Pancreas (tissue), 10 donors: ENCODE data around the gene NRN1L. TPM values are rescaled to one million over a fixed set of nuclear protein-coding genes. Genes with fewer than 3 reads are reported as not detected.

Experiments used
- ATAC-seq, 4 donors: fragments of 200-7000 bp; cut with Tn5 transposase; one replicate each; pipeline versions ENCODE4 v1.8.0 to v1.9.1; 2020; ENCODE audit warnings: mild to moderate bottlenecking in 4 of 4, moderate library complexity in 4 of 4
- DNase-seq, 6 donors: peaks; one replicate each; pipeline ENCODE4 v3.0.0-alpha.2; 2020
- FAIRE-seq: peaks from 2 replicates; lab custom pipeline; 2012; peaks lifted over from hg19 to GRCh38; lab: Jason Lieb, UNC
- H3K27ac ChIP-seq, 4 donors: fragments of 200-600 bp; sonication (generic); 1 replicate in 3 of 4; 2 replicates in 1 of 4; pipeline versions ENCODE4 v1.5.0 to v1.8.0; 2020
- H3K27me3 ChIP-seq, 4 donors: fragments of 200-600 bp; one replicate each; pipeline ENCODE4 v1.8.0; 2021
- H3K36me3 ChIP-seq, 3 donors: fragments of 200-600 bp; sonication (generic) in 1 of 3; one replicate each; pipeline versions ENCODE4 v1.5.0 to v1.8.0; 2020 to 2021
- H3K4me1 ChIP-seq, 3 donors: fragments of 200-600 bp; one replicate each; pipeline ENCODE4 v1.8.0; 2021
- H3K4me3 ChIP-seq, 4 donors: fragments of 200-600 bp; sonication (generic) in 2 of 4; one replicate each; pipeline versions ENCODE4 v1.5.0 to v1.8.0; 2020 to 2021
- H3K9me3 ChIP-seq, 4 donors: fragments of 200-600 bp; one replicate each; pipeline ENCODE4 v1.8.0; 2021
- WGBS, 2 donors: extraction: QIAGEN DNeasy Blood & Tissue Kit; methylation state at CpG; one replicate each; pipeline ENCODE4 v1.1.7; 2013; 5-methylcytosine and 5-hydroxymethylcytosine counted together
- intact Hi-C, 3 donors: fragments of 100-400 bp; cut with DNase I; formaldehyde crosslinking; loops; one replicate each; pipeline versions ENCODE4 v1.11.1 to v1.14.2; 2022
- polyA plus RNA-seq, 2 donors: library from polyadenylated mRNA; stranded (reverse); fragments of 200-250 nt; gene quantifications; one replicate each; pipeline ENCODE4 v1.2.3, GENCODE V29; 2013
- total RNA-seq, 6 donors: library from RNA; stranded (reverse); fragmentation: NEBNext Ultra II Directional in 4 of 6; extraction: Animal tissue kit (Norgen Biotek cat#: 25700) in 4 of 6; gene quantifications; one replicate each; pipeline versions ENCODE4 v1.2.1 to v1.2.4, GENCODE V29; 2021 to 2023
- TF ChIP-seq, protein P1 (sequence below), 4 donors: fragments of 200-600 bp; sonication (generic) in 3 of 4; IDR thresholded peaks; one replicate each; pipeline versions ENCODE4 v1.5.0 to v1.8.0; 2021; ENCODE audit warnings: antibody characterized with exemption in 4 of 4
- donor health status: healthy with polysubstance abuse.
- donor health status: DM: no; HTN: no; CAD: no; lungs with moderate emphysema.
- donor health status: DM: no; HTN: no; CAD: no.
- donor health status: control.
- donor health status: control.
- donor health status: Bipolar disorder and iron deficiency.
- donor health status: DM: yes; HTN: yes; CAD: no.
- donor health status: DM: no; HTN: no; CAD: no.
- donor health status: DM: no; HTN: no; CAD: no.
- donor health status: DM: yes; HTN: yes; CAD: no.

NRN1L gene
- total and polyA plus RNA-seq, 8 donors: 0.34 to 4.2 (median 0.67) TPM; not detected in 3

DNA sequence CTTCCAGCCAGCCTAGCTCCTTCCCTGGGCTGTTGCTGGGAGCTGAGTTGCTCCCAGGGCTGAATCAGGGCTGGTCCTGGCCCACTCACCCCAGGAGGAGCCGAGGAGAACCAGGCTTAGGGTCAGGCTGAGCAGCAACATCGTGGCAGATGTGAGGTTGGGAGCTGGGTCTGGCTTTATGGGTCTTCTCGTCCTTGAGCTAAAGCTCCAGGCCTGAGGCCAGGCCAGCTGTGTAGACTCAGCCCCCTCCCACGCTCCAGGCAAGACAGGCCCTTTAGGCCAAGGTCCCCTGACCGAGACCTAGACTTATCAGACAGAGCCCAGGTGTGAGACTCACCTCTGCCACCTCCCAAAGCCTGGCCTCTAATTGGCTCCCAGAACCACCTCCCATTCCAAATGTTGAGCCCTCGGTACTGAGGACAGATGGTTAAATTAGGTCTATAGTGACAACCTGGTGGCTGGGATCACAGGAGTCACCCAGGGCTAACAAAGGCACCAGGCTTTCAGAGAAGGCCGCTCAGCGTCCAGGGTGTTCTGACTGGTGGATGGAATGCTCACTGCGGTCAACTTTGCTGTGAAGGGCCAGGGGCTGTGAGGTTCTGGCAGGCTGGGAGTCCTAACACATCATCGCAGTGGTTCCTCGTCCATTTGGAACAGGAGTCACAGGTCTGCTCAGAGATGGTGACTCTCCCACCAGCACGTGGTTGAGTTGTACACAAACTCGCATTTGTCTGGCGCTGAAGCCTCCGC, 47.2 kb downstream of the NRN1L start, which contains the start of gene CTRL:
CTRL (minus strand) TSS at position 151 of the 750 bp plus-strand sequence; CDS start at position 141, 10 bp downstream.
- whole genome bisulfite sequencing, 2 donors: 43 to 50% methylated on average over 15 of the region's 15 CpGs
- Histone ChIP-seq H3K4me1 (peaks cover 0 to 16% (median 8%) of the 10 kb centered on the region in 3 donors), H3K36me3 (peaks cover 0 to 5% (median 0%) of the 10 kb centered on the region in 3 donors), H3K9me3 (no peaks in the 10 kb centered on the region), H3K27me3 (no peaks in the 10 kb centered on the region), H3K27ac (peak within 1 kb of the TSS; percentile 33 to 80 (median 74)), H3K4me3 (peak within 1 kb of the TSS; percentile 31 to 43 (median 43))
- peak in 3 of 4 donors; percentile 12 to 29 (median 26) for ATAC-seq
- FAIRE-seq: no peak
- intact Hi-C loops: loop anchor here in 2 of 3 donors (5.0 to 10.0 kb wide), 4 partner anchors 35 to 407 kb away; partner anchors contain the start of genes NRN1L (in 1 of the 2) and RIPOR1 (in 1 of the 2)
- TF ChIP-seq, protein P1, sequence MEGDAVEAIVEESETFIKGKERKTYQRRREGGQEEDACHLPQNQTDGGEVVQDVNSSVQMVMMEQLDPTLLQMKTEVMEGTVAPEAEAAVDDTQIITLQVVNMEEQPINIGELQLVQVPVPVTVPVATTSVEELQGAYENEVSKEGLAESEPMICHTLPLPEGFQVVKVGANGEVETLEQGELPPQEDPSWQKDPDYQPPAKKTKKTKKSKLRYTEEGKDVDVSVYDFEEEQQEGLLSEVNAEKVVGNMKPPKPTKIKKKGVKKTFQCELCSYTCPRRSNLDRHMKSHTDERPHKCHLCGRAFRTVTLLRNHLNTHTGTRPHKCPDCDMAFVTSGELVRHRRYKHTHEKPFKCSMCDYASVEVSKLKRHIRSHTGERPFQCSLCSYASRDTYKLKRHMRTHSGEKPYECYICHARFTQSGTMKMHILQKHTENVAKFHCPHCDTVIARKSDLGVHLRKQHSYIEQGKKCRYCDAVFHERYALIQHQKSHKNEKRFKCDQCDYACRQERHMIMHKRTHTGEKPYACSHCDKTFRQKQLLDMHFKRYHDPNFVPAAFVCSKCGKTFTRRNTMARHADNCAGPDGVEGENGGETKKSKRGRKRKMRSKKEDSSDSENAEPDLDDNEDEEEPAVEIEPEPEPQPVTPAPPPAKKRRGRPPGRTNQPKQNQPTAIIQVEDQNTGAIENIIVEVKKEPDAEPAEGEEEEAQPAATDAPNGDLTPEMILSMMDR (IDR thresholded peaks at IDR 0.05): peak in 1 of 4 donors; percentile 8
- DNase-seq: peak in 5 of 6 donors; percentile 85 to 93 (median 86)

DNA sequence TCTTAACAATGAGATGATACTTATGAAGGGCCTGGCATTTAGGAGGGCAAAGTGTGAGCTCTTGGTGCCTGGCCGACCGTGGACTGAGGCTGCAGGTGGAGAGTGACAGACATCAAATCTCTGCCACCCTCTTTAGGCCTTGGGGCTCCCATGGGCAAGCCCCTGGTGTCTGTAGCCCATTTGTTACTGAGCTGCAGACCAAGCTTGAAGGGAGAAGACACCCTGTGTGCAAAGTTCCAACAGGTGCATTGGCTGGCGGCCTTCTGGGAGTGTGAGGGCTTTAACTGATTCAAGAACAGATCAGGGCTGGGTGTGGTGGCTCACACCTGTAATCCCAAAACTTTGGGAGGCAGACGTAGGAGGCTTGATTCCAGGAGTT, 47.8 kb downstream of the NRN1L start:
- no peak for FAIRE-seq
- DNase-seq: peak in 1 of 6 donors; percentile 51
- TF ChIP-seq, protein P1 (IDR thresholded peaks at IDR 0.05): no peak
- 47 to 53% methylated on average over 4 of the region's 4 CpGs for WGBS, 2 donors
- Histone ChIP-seq H3K36me3 (peaks cover 0 to 5% (median 0%) of the 10 kb centered on the region in 3 donors), H3K27me3 (no peaks in the 10 kb centered on the region), H3K4me1 (peaks cover 0 to 21% (median 8%) of the 10 kb centered on the region in 3 donors), H3K27ac (peak overlapping the region; percentile 33 to 78 (median 64)), H3K4me3 (no peak overlapping the region), H3K9me3 (no peaks in the 10 kb centered on the region)
- no peak for ATAC-seq
- intact Hi-C loops: loop anchor here in 2 of 3 donors (5.0 to 10.0 kb wide), 4 partner anchors 35 to 408 kb away; partner anchors contain the start of genes NRN1L (in 1 of the 2) and RIPOR1 (in 1 of the 2)

DNA sequence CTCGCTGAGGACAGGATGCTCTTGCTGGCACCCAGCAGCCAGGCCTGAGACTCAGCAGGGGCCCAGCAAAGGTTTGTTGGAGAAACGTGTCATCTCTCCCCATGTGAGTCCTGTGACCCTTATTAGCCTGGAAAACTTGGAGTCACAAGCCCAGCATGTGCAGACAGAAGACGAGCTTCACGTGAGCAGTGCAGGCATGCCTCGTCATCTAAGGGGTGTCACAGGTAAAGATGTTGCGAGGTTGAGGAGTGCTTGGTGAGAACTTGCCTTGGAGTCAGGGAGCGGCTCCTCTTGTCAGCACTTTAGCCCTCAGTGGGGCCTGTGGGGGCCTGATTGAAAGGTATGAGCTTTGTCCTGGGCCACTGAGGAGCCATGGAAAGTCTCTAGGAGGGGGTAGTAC, 49.1 kb downstream of the NRN1L start:
- Histone ChIP-seq H3K4me1 (peaks cover 0 to 23% (median 8%) of the 10 kb centered on the region in 3 donors), H3K27ac (no peak overlapping the region), H3K9me3 (no peaks in the 10 kb centered on the region), H3K27me3 (no peaks in the 10 kb centered on the region), H3K4me3 (peak overlapping the region in 2 of 4 donors; percentile 92 to 94), H3K36me3 (peaks cover 0 to 5% (median 0%) of the 10 kb centered on the region in 3 donors)
- intact Hi-C loops: loop anchor here in 2 of 3 donors (5.0 to 10.0 kb wide), 4 partner anchors 37 to 409 kb away; partner anchors contain the start of genes NRN1L (in 1 of the 2) and RIPOR1 (in 1 of the 2)
- ATAC-seq: no peak
- TF ChIP-seq, protein P1 (IDR thresholded peaks at IDR 0.05): no peak
- DNase-seq: peak in 2 of 6 donors; percentile 27 to 44
- WGBS, 2 donors: 54 to 66% methylated on average over 7 of the region's 7 CpGs
- no peak for FAIRE-seq

DNA sequence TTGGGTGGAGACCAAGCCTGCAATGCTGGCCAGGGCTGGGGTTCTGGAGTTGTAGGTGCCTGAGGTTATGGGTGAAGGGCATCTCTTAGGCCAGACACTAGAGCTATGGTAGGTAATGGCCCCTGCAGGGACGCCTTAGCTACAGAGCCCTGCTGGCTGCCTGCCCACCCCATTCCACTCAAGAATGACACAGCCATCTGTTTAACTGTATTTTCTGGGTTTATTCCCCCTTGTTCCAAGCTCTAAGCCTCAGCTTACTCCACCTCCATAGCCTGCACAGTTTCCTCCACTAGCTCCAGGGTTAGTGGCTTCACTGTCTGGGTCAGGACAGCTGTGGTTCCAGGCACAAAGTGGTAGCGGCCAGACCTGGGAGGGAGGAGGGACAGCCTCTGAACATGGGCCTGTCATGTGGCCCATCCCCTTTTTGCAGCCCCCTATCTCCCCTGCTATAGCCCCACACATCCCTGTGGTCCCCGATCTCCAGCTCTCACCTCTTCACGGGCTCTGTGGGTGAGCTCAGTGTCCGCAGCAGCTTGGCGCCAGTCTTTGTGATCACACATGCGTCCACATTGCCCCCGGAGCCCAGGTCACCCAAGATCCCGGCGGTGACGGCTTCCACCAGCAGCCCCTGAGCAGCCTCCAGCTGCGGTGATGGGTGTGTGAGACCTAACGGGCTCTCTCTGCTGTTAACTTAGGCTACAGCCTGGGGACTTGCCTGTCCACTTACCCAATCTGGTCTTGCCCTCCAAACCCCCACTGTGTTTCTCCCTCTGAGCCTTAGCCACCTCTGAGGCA, 49.8 kb downstream of the NRN1L start:
- FAIRE-seq (no peak), ATAC-seq (no peak), DNase-seq (peak in 4 of 6 donors; percentile 36 to 83 (median 57))
- TF ChIP-seq, protein P1 (IDR thresholded peaks at IDR 0.05): no peak
- H3K27me3 ChIP-seq: no peaks in the 10 kb centered on the region
- 28 to 30% methylated on average over 13 of the region's 13 CpGs for WGBS, 2 donors
- peaks cover 0 to 5% (median 0%) of the 10 kb centered on the region in 3 donors for H3K36me3 ChIP-seq
- peak overlapping the region in 3 of 4 donors; percentile 90 to 94 (median 92) for H3K4me3 ChIP-seq
- intact Hi-C loops: loop anchor here in 2 of 3 donors (5.0 to 10.0 kb wide), 4 partner anchors 37 to 410 kb away; partner anchors contain the start of genes NRN1L (in 1 of the 2) and RIPOR1 (in 1 of the 2)
- H3K4me1 ChIP-seq: peaks cover 0 to 23% (median 4%) of the 10 kb centered on the region in 3 donors
- peak overlapping the region in 3 of 4 donors; percentile 28 to 95 (median 85) for H3K27ac ChIP-seq
- H3K9me3 ChIP-seq: no peaks in the 10 kb centered on the region
